GM12875 (cell line): ENCODE measurements around the gene DRAM2.
"Not testable (repeated sequence)": the region's sequence is repeated elsewhere in the genome, so short reads cannot be mapped to it uniquely, and the experiment has no call there.

ENCODE experiments used
- H3K4me3 ChIP-seq: one replicate; pipeline ENCODE4 v1.5.1; 2011; ENCODE audit warnings: low read depth, low read length, control low read depth
- TF ChIP-seq, protein P1 (sequence below): IDR thresholded peaks from 2 replicates; pipeline ENCODE4 v1.5.1; 2011; ENCODE audit warnings: low read depth, mild to moderate bottlenecking, control low read depth, inconsistent platforms, low read length, moderate library complexity, borderline replicate concordance; ENCODE audit not compliant: insufficient read depth

DRAM2 gene

DNA sequence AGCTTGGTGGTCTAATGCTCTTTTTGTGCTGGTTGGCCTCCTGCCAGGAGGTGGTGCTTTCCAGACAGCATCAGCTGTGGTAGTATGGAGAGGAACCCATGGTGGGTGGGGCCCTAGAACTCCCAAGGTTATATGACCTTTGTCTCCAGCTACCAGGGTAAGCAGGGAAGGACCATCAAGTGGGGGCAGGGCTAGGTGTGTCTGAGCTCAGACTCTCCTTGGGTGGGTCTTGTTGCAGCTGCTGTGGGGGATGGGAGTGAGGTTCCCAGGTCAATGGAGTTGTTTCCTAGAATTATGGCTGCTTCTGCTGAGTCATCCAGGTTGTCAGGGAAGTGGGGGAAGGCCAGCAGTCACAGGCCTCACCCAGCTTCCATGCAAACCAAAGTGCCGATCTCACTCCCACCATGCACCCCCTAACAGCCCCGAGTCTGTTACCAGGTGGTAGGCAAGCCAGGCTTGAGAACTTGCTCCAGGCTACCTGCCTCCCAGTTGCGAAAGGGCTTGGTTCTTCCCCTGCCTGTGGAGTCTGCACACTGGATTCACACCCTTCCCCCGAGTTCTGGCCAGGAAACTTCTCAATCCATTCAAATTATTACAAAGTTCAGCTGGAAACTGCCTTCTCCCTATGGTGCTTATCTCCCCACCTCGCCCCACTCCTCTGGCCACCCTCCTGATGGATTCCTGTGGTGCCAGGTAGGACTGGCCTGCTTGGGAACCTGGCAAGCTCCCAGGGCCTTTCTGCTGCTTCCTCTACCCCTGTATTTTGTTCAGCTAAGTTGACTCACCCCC, 37.8 kb downstream of the DRAM2 start:
- H3K4me3 ChIP-seq, result no peak overlapping the region
- TF ChIP-seq, protein P1, sequence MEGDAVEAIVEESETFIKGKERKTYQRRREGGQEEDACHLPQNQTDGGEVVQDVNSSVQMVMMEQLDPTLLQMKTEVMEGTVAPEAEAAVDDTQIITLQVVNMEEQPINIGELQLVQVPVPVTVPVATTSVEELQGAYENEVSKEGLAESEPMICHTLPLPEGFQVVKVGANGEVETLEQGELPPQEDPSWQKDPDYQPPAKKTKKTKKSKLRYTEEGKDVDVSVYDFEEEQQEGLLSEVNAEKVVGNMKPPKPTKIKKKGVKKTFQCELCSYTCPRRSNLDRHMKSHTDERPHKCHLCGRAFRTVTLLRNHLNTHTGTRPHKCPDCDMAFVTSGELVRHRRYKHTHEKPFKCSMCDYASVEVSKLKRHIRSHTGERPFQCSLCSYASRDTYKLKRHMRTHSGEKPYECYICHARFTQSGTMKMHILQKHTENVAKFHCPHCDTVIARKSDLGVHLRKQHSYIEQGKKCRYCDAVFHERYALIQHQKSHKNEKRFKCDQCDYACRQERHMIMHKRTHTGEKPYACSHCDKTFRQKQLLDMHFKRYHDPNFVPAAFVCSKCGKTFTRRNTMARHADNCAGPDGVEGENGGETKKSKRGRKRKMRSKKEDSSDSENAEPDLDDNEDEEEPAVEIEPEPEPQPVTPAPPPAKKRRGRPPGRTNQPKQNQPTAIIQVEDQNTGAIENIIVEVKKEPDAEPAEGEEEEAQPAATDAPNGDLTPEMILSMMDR, result no peak

DNA sequence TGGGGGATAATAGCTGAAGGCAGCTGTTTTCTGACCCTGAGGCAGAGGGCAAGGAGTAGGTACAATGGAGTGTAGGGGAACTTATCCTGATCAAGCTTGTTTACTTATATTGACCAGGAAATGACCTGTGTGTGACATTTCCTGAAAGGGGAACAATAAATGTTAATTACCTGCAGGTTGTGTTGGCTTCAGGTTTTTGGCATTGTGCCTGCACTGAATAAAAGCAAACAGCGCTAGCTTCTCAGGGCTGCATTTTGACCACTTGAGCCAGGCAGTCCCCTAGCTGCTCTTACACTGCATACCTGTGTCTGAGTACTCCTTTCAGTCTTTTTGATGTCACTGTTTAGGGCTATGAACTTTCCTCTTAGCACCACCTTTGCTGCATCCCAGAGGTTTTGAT, 40.6 kb downstream of the DRAM2 start:
- H3K4me3 ChIP-seq, result no peak overlapping the region
- TF ChIP-seq, protein P1, result no peak

DNA sequence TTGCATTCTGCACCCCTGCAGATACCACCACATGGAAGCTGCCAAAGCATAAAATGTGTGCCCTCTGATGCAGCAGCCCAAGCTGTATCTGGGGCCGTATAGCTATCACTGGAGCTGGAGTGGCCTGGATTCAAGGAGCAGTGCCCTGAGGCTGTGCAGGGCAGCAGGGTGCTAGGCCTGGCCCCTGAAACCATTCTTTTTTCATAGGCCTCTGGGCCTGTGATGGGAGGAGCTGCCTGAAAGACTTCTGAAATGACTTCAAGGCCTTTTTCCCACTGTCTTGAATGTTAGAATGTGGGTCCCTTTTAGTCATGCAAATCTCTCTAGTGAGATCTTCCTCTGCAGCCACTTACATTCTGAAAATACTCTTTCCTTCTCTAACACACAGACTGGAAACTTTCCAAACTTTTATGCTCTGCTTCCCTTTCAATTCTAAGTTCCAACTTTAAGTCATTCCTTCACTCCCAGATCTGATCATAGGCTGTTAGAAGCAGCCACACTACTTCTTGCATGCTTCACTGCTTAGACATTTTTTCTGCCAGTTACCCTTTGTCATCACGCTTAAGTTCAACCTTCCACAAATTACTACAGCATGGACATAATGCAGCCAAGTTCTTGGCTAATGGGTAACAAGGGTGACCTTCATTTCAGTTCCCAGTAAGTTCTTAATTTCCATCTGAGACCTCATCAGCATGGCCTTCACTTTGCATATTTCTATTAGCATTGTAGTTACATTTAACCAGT, 42.4 kb downstream of the DRAM2 start:
- TF ChIP-seq, protein P1, result no peak

DNA sequence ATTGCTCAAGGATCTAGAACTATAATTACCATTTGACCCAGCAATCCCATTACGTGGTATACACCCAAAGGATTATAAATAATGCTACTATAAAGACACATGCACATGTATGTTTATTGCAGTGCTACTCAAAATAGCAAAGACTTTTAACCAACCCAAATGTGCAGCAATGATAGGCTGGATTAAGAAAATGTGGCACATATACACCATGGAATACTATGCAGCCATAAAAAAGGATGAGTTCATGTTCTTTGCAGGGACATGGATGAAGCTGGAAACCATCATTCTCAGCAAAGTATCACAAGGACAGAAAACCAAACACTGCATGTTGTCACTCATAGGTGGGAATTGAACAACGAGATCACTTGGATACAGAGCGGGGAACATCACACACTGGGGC, 44.5 kb downstream of the DRAM2 start:
- not testable (repeated sequence) for H3K4me3 ChIP-seq

More for the DNA sequence above, 42.4 kb downstream of the DRAM2 start:
- H3K4me3 ChIP-seq, result no peak overlapping the region

DNA sequence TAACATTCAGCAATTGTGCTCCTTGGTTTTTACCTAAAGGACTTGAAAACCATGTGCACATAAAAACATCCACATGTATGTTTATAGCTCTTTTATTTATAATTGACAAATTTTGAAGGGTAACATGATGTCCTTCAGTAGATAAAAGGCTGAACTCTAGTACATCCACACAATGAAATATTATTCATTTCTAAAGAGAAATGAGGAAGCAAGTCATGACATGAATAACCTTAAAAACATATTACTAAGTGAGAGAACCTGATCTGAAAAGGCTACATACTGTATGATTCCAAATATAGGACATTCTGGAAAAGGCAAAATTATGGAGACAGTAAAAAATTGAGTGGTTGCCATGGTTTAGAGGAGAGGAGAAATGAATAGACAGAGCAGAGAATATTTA, 50.3 kb downstream of the DRAM2 start:
- TF ChIP-seq, protein P1, result no peak
- no peak overlapping the region for H3K4me3 ChIP-seq

DNA sequence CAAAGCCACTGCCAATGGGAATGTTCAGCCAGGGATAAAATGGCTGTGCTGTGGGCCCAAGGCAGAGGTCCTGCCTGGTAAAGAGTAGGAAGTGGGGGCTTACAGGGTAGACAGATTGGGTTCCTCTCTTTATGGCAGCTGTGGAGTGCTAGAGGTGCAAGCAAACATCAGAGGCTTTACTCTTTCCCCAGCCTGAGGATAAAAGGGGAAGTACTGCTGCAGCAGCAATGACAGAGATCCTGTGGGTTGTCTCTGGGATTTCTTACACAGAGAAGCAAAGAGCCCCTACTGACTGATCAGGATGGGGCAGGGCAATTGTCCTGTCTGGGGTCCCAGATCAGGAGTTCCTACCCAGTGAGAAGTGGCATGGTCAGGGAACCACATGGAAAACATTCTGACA, 54.2 kb downstream of the DRAM2 start:
- H3K4me3 ChIP-seq, result no peak overlapping the region
- TF ChIP-seq, protein P1, result no peak

DNA sequence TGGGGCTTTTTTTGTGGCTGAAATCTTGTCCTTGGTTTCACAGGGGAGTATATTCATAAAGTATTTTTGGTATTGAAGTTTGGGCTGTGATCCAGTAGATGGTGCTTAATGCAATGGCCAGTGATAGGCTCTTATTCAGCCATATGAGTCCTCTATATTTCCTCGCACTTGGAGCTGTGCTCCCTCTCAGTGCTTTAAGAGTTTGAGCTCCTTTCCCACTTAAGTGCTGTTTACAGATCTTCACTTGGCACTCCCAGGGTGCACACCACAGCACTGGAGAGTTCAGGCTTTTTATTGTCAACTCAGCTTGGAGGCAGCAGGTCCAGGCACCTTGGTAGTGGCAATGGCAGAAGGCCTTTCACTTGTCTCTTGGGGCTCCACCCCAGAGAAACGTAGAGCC, 54.9 kb downstream of the DRAM2 start:
- TF ChIP-seq, protein P1, result no peak
- H3K4me3 ChIP-seq, result no peak overlapping the region
